ENCODE measurements around the gene CYP4F8.

CYP4F8 gene

GRCh38 chr19:15616627-15617270, 1.7 kb downstream of the CYP4F8 start:
- no peak for DNase-seq

DNA sequence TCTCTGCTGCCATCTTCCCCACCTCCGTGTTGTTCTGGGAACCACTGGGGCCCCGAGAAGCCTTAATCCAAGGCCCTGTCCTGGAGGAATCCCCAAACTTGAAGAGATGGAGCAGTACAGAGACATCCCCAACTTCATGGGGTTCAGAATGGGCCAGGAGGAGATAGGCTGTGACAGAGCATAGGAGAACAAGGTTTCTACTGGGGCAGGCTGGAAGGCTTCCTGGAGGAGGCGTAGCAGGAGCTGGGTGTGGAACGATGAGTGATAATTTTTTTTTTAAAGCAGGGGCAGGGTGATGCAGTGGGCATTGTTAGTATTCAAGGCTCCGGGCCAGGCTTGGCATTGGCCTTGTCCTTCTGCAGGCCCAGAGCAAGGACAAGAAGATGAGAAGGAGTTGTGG, 3.3 kb downstream of the CYP4F8 start:
- DNase-seq = no peak

DNA sequence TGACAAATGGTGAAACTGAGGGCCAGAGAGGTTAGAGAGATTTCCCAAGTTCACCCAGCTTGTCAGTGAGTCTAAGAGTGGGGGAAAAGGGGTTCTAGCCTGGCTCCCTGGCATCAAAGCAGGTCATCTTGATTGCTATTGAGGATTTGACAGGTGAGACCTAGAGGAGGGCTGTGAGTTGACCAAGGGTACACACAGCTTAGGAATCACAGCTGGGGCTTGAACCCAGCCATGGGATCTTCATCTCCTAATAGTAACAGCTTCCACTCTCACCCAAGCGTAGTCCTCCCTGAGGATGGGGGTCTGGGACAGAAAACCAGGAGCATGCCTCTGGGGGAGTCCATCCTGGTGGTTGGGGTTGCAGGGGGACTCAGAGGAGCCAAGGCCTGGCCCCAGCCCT, 6.8 kb downstream of the CYP4F8 start:
- no peak for DNase-seq

GRCh38 chr19:15622991-15623390, 8.0 kb downstream of the CYP4F8 start:
- DNase-seq = no peak

- DNase-seq = no peak
These were observed 8.8 kb downstream of the CYP4F8 start for GRCh38 chr19:15623711-15624318.

GRCh38 chr19:15628236-15629002, 13.4 kb downstream of the CYP4F8 start:
- DNase-seq = no peak

- DNase-seq = peak; percentile 95
These were observed 14.2 kb downstream of the CYP4F8 start for GRCh38 chr19:15629003-15629880.

- peak; percentile 59 for DNase-seq
These were observed 16.8 kb downstream of the CYP4F8 start for GRCh38 chr19:15631817-15632216.

- no peak for DNase-seq
These were observed 18.2 kb downstream of the CYP4F8 start for GRCh38 chr19:15633082-15633835.

GRCh38 chr19:15634105-15634504, 19.1 kb downstream of the CYP4F8 start:
- no peak for DNase-seq

- no peak for DNase-seq
These were observed 20.2 kb downstream of the CYP4F8 start for GRCh38 chr19:15635016-15635805.

DNA sequence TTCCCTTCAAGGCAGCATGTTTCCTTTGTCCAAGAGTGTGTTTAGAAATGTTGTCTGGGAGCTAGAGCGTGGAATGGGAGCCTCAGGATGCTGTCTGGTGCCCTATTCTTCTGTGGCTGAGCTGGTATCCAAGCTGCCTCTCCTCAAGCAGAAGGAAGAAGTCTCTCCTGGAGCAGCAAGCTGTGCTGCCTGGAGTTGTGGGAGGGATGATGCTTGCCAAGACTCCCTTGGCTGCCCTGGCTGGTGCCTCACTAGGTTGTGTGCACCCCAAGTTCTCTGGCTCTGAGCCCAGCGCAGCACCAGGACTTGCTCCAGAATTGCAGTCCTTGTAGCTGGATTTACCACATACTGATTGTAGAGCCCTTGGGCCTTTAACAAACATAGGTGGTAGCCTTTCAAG, 21.0 kb downstream of the CYP4F8 start:
- no peak for DNase-seq

GRCh38 chr19:15639596-15639995, 24.6 kb downstream of the CYP4F8 start:
- DNase-seq = no peak

- DNase-seq = no peak
These were observed 25.4 kb downstream of the CYP4F8 start, which contains the start of gene CYP4F3 for GRCh38 chr19:15640294-15640903. Gene CYP4F3 (plus strand): TSS chr19:15640897. CDS start chr19:15641416, 519 bp downstream.

- DNase-seq = no peak
These were observed 26.0 kb downstream of the CYP4F8 start for GRCh38 chr19:15640904-15641597.

DNA sequence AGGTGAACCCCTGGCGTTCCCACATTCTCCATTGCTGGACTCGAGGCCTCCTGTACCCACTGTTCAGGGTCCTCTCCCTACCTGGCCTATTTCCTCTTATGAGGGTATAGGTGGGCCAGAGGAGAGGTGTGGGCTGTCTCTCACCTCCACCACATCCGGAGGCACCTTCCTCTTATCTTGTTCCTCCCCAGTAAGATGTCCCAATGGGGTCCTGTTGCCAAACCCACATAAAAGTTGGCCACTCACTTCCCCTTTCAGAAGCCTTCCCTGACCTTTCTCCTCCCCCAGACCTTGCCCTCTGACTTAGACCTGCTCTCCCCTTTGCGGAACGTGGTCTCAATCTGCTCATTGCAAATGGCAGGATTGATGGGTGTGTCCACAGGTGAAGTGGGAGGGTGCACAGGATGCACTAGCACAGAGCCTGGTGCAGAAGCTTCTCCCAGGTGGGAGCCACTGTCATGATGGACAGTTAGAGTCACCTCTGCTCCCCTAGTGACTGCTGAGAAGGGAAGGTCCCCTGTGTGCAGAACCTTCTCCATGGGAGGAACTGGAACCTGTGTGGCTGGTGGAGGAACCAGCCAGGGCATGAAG, 27.0 kb downstream of the CYP4F8 start:
- no peak for DNase-seq

- DNase-seq = no peak
These were observed 27.8 kb downstream of the CYP4F8 start for GRCh38 chr19:15642807-15643206.

DNA sequence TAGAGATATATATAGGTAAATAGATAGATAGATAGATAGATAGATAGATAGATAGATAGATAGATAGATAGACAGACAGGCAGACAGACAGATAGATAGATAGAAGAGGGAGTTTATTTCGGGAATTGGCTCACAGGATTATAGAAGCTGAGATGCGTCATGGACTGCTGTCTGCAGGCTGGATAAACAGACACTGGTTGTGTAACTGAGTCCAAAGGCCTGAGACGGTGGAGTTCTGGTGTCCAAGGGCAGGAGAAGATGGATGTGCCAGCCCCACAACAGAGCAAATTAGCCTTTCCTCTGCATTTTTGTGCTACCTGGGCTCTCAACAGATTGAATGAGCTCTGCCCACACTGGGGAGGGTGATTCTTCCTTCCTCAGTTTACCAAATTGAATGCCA, 28.4 kb downstream of the CYP4F8 start:
- no peak for DNase-seq

- DNase-seq = no peak
These were observed 29.2 kb downstream of the CYP4F8 start for GRCh38 chr19:15644066-15644741.

Data from activated T-cell treated with anti-CD3 and anti-CD28 coated beads, Interleukin-2, amount 50 U/mL, for 1 hour (primary cell).